Calu3 (cell line): ENCODE results near the gene STS. TPM values are rescaled to one million over a fixed set of nuclear protein-coding genes. Genes with fewer than 3 reads are reported as not detected.

ENCODE experiments used
- BruUV-seq: library from RNA; stranded (reverse); fragments of 400-500 nt; replicated peaks from 2 replicates; lab custom pipeline; 2021; lab: Mats Ljungman, UMichigan
- CTCF ChIA-PET: fragments of 300-600 bp; sonication (Branson Sonifier 250); formaldehyde crosslinking; loops from one replicate; lab custom pipeline; 2022; ENCODE audit warnings: antibody characterized with exemption; lab: Charles Lee
- DNase-seq: peaks from one replicate; pipeline ENCODE4 v3.0.0; 2022
- H3K27ac Mint-ChIP-seq: one replicate; pipeline ENCODE4 v1.8.0; 2022; ENCODE audit warnings: mixed read lengths; ENCODE audit not compliant: unreplicated experiment
- H3K27me3 Mint-ChIP-seq: one replicate; pipeline ENCODE4 v1.8.0; 2022; ENCODE audit warnings: mixed read lengths; ENCODE audit not compliant: unreplicated experiment
- H3K36me3 Mint-ChIP-seq: one replicate; pipeline ENCODE4 v1.8.0; 2022; ENCODE audit warnings: mild to moderate bottlenecking, moderate library complexity, mixed read lengths; ENCODE audit not compliant: insufficient read depth, unreplicated experiment
- H3K4me1 Mint-ChIP-seq: one replicate; pipeline ENCODE4 v1.8.0; 2022; ENCODE audit warnings: mild to moderate bottlenecking, low read depth, mixed read lengths; ENCODE audit not compliant: unreplicated experiment
- H3K4me3 Mint-ChIP-seq: one replicate; pipeline ENCODE4 v1.8.0; 2022; ENCODE audit warnings: mild to moderate bottlenecking, low read depth, moderate library complexity, mixed read lengths; ENCODE audit not compliant: unreplicated experiment
- H3K9me3 Mint-ChIP-seq: one replicate; pipeline ENCODE4 v1.8.0; 2022; ENCODE audit warnings: low read depth, mixed read lengths; ENCODE audit not compliant: unreplicated experiment
- CTCF ChIP-seq: fragments of 200-600 bp; IDR thresholded peaks from one replicate; pipeline ENCODE4 v1.8.0; 2022; ENCODE audit warnings: antibody characterized with exemption; ENCODE audit not compliant: unreplicated experiment
- intact Hi-C: fragments of 100-400 bp; cut with micrococcal nuclease; formaldehyde crosslinking; loops from one replicate; pipeline ENCODE4 v1.10.0; 2022; ENCODE audit not compliant: unreplicated experiment
- total RNA-seq: library from RNA; stranded (reverse); gene quantifications from 2 replicates; pipeline ENCODE4 v1.2.3, GENCODE V29; 2022

STS gene
- total RNA-seq, 1 experiment from 2014 or later = 11.4 TPM

DNA sequence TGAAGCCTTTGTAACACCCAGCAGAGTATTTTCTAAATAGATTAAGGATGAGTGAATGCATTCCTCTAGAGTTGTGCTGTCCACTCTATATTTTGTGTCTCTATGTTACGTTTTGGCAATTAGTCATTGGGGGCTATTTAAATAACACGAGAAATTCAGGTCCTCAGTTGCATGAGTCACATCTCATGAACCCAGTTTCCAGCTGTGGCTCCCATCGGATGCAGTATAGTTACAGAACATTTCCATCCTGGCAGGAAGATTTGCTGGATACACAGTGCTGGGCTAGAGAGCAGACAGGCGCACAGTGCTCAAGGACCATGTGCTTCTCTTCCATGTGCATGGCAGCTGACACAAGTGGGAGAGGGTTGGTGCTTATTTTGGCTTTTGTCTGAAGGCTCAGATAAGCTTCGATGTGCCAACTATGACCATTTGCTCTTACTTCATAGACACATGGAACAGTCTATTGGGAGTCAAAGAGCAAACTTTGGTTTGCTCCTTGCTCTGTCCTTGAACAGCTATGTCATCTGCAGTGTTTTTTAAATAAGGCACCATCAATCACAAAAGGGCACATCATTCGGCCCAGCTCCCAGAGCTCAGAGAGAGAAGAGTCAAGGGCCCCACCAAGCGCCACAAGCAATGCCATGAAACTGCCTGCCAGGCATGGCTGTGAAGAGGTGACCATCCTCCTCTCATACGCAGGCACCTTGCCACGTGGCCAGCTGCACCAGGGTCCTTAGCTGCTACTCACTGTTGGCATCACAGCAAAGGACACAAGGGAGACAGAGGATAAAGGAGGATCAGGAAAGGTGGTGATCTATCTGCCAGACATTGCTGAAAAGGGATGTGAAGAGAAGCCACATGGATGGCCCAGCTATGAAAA, 8.1 kb upstream of the STS start:
- BruUV-seq = no TSS peak
- Mint-ChIP-seq H3K4me1 (peaks cover 30% of the 10 kb centered on the region), H3K27ac (no peak overlapping the region), H3K27me3 (no peaks in the 10 kb centered on the region), H3K36me3 (peaks cover 3% of the 10 kb centered on the region), H3K9me3 (no peaks in the 10 kb centered on the region), H3K4me3 (no peak overlapping the region)
- no peak for TF ChIP-seq CTCF
- CTCF ChIA-PET = no interaction called here
- intact Hi-C loops = no loop called here
- no peak for DNase-seq

DNA sequence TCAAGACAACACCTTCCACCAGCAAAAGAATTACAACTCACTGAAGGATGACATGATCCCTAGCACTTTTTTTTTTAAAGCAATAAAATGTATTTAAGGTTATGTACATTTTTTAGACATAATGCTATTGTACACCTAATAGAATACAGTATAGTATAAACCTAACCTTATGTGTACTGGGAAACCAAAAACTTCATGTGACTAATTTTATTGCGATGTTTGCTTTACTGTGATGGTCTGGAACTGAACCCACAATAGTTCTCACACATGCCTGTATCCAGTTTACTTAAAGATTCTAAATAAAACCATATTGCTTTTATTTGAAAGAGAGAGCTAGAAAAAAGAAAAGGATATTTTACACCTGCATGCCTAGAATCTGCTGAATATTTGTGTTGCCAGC, 4.4 kb upstream of the STS start:
- no TSS peak for BruUV-seq
- Mint-ChIP-seq H3K36me3 (peaks cover 12% of the 10 kb centered on the region), H3K4me1 (peaks cover 24% of the 10 kb centered on the region), H3K4me3 (no peak overlapping the region), H3K9me3 (no peaks in the 10 kb centered on the region), H3K27ac (no peak overlapping the region), H3K27me3 (no peaks in the 10 kb centered on the region)
- intact Hi-C loops = no loop called here
- CTCF ChIA-PET = no interaction called here
- no peak for TF ChIP-seq CTCF
- DNase-seq = no peak

GRCh38 chrX:7143941-7144525, 3.5 kb upstream of the STS start:
- Mint-ChIP-seq H3K4me1 (peaks cover 24% of the 10 kb centered on the region), H3K27me3 (no peaks in the 10 kb centered on the region), H3K4me3 (peak overlapping the region; percentile 32), H3K27ac (peak overlapping the region; percentile 30), H3K36me3 (peaks cover 19% of the 10 kb centered on the region), H3K9me3 (no peaks in the 10 kb centered on the region)
- no peak for DNase-seq
- CTCF ChIA-PET = no interaction called here
- intact Hi-C loops = no loop called here
- BruUV-seq = no TSS peak
- TF ChIP-seq CTCF = no peak

- peak overlapping the region; percentile 84 for H3K27ac Mint-ChIP-seq
- H3K4me1 Mint-ChIP-seq = peaks cover 24% of the 10 kb centered on the region
- H3K36me3 Mint-ChIP-seq = peaks cover 19% of the 10 kb centered on the region
- no peaks in the 10 kb centered on the region for H3K9me3 Mint-ChIP-seq
- peak overlapping the region; percentile 46 for H3K4me3 Mint-ChIP-seq
- intact Hi-C loops = loop anchor here (5.0 kb wide), 1 partner anchor 107 kb away; no protein-coding TSS in a partner anchor
- CTCF ChIA-PET = no interaction called here
- no peak for DNase-seq
- no peaks in the 10 kb centered on the region for H3K27me3 Mint-ChIP-seq
- BruUV-seq = no TSS peak
- no peak for TF ChIP-seq CTCF
These were observed 2.1 kb upstream of the STS start for GRCh38 chrX:7145454-7145853.
